GM18508 (cell line): ENCODE data around the gene UBE2L3.
"Not testable (repeated sequence)": the region's sequence is repeated elsewhere in the genome, so short reads cannot be mapped to it uniquely, and the experiment has no call there.

Experiments
- ATAC-seq: cut with Tn5 transposase; IDR thresholded peaks from one replicate; pipeline ENCODE4 v1.9.1; 2021; ENCODE audit warnings: moderate number of reproducible peaks; ENCODE audit not compliant: insufficient read depth, unreplicated experiment

The UBE2L3 gene

DNA sequence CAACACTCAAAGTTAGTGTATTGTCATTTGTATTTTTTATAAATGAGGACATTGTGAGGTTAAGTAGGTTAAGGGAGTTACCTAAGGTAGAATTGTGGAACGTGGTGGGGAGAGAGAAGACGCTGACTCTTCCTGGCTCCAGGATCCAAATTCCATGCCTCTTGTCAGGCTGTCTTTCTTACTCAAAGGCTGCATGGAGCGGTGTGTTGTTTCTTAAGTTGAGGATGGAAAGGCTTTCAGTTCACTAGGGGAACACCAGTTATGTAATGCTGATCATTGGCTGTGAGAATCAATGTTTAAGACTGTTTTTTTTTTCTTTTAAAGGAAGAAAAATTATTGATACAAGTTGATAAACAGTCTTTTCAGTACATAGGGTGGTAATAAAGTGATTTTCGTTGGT, 2.9 kb downstream of the UBE2L3 start:
- no peak for ATAC-seq

DNA sequence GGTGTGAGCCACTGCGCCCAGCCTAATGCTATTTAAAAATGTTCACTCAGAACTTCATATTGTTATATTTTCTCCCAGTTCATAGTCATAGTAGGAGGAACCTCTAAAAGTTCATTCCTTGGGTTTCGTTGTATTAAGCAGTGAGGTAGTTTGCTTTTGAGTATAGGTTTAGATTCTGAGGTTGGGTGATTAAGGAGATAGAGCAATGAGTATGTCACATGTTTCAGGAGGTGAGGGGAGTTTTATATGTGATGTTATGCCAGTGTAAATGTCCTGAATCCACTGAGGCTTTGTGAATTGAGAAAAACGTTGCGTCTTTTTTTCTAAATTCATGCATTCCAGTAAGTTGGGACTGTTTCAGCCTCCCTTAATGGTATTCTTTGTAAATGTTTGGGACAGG, 4.2 kb downstream of the UBE2L3 start:
- ATAC-seq, result no peak

DNA sequence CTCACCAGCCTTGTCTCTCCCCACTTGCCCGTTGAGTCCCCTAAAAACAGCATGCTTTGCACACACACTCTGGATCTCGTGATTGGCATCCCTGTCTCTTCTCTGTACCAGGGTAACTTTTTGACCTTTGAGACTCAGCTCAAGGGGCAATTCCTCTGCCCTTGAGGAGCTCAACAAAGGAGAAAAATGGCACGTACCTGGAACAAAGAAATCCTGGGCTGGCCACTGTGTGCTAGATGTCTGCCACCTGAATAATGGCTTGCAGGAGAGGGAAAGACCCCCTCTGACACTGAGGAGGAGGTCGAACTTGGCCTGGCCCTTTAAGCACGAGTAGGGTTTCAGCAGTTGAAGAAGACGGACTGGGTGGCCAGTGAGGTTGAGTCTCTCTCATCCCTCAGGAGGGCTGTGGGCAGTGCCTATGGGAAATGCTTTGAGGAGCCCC, 5.8 kb downstream of the UBE2L3 start:
- ATAC-seq, result no peak

DNA sequence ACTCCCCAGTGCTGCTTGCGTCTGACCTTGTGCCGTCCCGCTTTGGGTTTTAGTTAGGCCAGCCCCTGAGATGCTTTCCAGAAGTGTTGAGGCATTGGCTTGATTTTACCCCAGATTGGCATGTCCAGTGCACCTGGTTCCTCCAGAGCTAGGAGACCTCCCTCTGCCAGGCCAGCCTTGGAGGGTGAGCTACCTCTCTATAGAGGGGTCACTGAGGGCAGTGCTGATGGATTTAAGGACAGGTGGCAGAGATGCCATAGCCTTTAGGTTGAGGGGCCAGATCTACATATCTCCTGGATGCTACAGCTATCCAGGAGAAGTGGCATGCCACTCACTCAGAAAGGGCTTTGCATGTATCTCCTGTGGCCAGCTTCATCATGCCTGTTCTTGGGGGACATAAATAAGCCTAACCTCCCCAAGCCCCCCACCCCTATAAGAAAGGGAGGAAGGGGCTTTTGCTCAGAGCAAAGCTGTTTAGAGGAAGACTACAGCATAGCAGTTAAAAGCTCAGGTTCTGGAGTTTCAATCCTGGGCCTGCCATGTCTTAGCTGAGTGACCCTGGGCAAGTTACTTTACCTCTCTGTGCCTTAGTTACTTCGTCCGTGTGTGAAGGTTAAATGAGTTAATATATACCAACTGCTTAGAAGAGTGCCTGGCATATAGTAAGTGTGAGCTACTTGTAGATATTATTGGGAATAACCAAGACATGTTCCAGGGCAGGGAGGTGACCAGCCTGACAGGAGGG, 6.4 kb downstream of the UBE2L3 start:
- ATAC-seq, result no peak

DNA sequence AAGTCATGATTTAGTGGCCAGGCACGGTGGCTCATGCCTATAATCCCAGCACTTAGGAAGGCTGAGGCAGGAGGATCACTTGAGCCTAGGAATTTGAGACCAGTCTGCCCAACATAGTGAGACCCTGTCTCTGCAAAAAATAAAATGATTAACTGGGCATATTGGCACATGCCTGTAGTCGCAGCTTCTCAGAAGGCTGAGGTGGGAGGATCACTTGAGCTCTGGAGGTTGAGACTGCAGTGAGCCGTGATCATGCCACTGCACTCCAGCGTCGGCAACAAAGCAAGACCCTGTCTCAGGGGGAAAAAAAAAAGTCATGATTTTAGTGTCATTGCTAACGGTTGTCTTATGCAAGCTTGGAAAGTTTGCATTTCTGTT, 11.9 kb downstream of the UBE2L3 start:
- no peak for ATAC-seq

DNA sequence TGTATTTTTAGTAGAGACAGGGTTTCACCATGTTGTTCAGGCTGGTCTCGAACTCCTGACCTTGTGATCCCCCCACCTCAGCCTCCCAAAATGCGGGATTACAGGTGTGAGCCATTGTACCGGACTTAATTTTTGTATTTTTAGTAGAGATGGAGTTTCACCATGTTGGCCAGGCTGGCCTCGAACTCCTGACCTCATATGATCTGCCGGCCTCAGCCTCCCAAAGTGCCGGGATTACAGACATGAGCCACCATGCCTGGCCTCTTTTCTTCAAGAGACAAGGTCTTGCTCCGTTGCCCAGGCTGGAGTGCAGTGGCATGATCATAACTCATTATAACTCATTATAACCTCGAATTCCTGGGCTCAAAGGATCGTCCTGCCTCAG, 13.1 kb downstream of the UBE2L3 start:
- ATAC-seq, result not testable (repeated sequence)

DNA sequence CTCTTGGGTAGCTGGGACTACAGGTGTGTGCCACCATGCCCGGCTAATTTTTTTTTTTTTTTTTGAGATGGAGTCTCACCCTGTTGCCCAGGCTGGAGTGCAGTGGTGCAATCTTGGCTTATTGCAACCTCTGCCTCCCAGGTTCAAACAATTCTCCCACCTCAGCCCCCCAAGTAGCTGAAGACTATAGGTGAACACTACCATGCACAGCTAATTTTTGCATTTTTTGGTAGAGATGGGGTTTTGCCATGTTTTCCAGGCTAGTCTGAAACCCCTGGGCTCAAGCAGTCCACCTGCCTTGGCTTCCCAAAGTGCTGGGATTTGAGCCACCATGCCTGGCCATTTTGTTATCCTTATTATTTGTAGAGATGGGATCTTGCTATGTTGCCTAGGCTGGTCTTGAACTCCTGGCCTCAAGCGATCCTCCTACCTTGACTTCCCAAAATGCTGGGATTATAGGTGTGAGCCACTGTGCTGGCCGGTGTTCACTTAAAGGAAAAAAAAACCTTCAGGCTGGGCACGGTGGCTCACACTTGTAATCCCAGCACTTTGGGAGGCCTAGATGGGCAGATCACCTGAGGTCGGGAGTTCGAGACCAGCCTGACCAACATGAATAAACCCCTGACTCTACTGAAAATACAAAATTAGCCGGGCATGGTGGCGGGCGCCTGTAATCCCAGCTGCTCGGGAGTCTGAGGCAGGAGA, 13.6 kb downstream of the UBE2L3 start:
- not testable (repeated sequence) for ATAC-seq

DNA sequence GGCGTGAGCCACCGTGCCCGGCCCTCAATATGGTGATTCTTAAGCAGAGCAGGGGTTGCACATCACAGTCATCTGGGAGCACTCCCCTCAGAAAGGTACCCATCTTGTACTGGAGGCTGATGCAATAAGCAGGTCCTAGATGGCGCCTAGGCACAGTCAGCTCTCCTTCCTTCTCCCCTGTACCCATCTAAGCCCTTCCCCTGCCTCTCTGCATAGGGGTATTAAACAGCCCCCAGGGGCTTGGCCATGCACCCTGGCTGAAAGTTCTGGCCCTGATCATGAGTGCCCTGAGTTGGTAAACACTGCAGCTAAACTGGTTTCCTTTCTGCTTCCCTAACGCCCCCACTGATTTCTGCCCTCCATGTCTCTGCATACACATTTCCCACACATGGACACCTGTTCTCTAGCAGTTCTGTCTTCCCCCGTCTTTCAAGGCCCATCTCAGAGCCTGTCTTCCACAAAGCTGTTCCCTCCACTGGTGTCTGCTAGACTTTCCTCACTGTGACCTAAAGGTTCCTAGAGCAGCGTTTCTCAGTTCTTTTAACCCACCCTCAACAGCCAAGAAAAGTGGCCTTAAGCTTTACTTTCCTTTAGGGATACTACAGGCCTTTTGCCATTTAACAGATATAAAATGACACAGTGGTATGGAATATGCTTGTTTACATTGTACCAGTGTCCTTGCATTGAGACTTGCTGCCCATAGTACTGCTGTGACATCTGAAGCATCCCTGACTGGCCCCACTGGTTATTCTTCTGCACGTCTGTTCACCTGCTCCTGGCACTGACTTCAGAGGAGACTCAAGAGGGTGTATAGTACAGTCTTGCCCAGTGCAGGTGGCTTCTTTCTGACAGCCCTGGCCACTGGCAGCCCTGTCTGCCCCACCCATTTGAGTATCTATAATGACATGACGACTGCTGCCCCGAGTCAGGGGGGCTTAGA, 15.6 kb downstream of the UBE2L3 start:
- ATAC-seq, result no peak

DNA sequence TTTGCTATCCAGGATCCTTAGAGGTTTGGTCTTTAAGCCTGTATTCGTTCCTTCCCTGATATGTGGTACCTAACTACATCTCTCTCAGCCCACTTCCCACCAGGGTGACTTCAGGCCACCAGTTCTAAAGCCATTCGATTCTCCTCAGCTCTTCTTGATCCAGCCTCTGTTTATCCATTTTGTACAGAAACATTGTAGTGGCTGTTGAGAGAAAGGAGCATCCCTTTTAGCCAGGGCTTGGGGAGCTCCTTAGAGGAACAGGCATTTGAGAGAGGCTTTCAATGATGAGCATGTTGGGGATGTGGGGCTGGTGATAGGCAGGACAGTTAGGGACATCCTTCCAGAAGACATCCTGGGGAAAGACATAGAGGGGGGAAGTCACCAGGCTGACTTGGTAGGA, 17.9 kb downstream of the UBE2L3 start:
- ATAC-seq, result no peak

DNA sequence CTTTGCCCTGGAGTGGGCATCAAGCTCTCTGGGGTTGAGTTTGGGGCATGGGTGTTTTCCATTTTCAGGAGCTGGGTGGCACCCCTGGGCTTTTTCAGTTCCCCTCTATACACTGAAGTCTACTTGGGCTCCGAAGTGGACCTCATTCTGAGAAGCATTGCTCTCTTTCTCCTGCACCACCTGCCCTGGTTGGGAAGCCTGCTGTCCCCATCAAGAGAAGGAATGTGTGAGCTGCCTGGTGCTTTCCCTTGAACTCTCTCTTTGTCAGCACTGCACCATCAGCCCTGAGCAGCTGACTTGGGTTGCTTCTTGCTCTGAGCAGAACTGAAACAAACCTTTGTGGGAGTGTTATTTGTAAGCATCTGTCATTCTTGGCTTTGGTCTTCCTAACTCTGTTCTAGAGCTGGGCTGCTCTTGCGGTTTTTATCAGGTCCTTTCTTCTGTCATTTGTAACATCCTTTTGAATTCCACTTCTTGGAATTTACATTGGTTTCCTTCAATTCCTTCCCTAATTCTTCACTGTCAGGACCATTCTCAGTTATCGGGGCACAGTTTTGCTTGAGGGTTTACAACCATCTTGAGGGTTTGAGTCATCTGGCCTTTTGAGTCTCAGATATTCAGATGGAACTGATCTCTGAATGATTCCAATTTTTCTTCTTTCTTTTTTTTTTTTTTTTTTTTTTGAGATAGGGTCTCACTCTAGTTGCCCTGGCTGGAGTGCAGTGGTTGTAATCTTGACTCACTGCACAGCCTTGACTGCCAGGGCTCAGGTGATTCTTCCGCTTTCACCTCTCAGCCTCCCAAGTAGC, 20.5 kb downstream of the UBE2L3 start:
- no peak for ATAC-seq

DNA sequence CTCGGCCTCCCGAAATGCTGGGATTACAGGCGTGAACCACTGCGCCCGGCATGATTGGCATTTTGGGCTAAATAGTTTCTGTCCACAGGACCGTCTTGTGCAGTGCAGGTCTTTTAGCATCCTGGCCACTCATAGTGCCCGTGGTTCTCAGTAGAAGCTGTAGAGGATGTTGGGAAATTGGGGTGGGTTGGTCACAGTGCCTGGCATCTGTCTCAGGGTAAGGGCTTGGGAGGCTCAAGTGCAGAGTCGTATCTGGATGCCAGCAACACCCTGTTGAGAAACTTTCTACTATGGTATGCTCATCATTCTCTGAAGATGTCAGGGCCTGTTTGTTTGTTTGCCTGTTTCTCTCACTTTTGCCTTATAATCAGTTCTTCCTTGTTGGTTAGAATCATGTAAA, 21.9 kb downstream of the UBE2L3 start:
- ATAC-seq, result no peak

DNA sequence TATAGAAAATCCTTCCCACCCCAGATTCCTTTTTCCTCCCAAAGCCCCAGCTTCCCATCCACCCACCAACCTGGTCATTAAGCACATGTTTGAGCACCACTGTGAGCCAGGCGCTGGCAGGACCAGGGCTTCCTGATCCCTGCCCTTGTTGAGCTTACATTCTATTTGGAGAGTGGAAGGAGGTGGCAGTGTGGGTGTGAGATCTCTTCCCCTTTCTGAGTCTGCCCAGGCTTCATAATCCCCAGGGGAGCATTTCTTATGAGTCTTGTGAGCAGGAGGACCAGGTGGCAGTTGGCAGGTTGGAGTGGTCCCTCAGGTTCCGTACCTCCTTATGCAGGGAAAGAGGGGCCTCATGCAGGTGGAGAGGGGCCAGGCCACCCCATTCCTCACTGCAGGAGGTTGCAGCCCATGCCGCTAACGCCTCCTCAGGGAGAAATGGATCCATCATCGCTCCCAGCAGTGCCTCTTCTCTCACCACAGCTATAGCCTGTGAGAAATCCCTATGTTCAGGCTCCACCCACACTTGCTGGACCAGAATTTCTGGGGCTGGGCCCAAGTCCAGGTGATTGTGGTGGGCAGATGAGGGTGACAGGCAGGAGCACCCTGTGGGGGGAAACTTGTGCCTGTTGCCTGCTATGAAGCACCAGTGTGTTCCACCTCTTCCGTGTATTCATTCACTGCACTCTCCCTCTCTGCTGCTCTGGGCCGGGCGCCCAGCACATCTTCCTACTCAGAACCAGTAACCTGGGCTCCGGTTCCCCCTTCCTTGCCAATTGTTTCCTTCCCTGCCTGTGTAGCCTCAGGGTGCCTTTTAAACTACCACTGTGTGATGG, 23.5 kb downstream of the UBE2L3 start:
- no peak for ATAC-seq

DNA sequence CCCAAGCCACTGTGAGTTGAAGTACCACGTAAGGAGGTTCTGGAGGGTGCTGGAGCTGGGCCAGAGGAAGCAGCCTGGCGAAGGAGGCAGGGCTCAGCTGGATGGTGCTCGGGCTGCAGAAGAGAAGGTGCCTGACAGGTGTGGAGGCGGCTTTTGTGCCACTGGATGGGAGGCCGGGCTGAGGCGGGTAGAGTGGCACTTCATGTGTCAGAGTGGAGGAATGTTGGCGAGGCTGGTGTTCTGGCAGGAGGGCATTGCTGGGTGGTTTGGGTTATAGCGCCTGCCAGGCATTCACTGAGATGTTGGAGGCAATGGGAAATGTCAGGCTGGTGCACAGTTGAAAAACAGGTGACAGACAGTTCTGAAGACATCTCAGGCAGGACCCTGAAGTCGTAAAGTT, 24.2 kb downstream of the UBE2L3 start:
- no peak for ATAC-seq

DNA sequence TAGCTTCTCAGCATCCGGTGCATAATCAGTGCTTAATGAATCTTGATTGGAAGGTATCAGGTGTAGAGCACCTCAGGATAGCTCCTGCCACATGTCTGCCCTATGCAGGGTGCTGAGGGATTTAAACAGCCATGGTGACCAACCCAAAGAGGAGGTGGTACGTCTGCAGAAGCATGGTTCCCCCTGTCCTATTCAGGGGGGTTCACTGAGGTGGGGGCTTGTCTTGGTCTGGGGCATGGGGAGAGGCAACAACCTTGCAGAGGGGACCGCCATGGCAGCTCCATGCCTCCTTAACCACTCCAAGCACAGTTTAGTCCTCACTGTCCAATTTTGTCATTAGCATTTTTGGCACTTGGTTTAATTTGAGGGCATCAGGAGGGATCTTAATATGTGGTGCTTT, 24.9 kb downstream of the UBE2L3 start:
- ATAC-seq, result no peak

DNA sequence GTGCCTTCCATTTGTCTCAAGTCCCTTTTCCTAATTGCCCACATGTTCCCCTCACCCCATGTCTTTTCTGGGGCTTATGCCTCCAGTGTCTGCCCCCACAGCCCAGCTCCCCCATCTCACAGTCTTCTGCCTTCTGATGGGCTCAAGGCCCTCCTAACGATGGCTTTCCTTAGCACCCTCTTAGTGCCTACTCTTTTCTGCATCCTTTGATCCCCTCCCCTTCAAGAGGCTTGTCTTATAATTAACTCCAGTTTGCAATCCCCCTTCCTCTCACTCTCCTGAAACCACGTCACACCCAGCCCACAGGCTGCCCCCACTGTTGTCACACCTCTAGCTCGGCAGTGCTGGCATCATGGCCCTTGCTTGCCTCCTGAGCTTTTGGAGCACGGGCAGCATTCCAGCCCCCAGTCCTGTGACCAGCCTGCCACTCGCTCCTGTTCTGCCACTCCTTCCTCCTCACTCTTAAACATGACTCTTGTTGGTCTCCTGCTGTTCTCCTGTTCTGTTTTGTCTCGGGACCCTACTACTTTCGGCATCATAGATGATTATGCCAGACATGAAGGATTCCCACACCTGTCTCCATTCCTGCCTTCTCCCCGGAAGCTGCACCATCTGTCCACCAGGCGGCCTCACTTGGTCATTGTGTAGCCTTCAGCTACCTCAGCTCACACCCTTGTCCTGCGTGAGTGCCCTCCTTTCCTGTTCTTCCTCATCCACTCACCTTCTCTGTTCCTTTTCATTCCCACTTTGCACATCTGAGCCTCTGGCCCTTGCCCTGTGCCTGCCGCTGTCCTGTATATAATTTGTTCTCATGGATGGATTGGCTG, 26.1 kb downstream of the UBE2L3 start:
- ATAC-seq, result no peak

DNA sequence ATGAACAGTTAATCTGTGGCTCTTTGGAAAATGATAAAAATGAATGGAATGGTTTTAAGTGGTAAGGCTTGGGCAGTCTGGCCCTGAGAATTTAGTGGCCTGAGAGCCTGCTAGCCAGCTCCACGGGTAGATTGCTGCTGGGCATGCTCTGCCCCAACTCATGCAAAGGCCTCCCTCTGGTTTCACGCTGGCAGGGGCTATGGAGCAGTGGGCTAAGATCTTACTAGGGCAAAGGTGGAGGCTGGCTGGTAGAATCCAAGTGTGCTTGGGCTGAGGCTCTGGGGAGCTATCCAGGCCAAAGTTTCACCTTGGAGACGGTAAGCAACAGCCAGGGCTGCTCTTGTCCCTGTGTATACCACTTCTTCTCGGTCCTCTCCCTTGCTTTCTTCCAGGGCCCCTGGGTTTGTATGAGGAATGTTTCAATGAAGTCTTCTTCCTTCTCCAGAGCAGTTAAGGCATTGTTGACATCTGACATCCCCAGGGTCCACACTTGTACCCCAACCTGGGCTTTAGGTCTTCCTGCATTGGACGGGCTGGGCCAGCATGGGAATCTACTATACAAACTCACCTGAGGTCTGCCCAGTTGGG, 27.4 kb downstream of the UBE2L3 start:
- ATAC-seq, result no peak

DNA sequence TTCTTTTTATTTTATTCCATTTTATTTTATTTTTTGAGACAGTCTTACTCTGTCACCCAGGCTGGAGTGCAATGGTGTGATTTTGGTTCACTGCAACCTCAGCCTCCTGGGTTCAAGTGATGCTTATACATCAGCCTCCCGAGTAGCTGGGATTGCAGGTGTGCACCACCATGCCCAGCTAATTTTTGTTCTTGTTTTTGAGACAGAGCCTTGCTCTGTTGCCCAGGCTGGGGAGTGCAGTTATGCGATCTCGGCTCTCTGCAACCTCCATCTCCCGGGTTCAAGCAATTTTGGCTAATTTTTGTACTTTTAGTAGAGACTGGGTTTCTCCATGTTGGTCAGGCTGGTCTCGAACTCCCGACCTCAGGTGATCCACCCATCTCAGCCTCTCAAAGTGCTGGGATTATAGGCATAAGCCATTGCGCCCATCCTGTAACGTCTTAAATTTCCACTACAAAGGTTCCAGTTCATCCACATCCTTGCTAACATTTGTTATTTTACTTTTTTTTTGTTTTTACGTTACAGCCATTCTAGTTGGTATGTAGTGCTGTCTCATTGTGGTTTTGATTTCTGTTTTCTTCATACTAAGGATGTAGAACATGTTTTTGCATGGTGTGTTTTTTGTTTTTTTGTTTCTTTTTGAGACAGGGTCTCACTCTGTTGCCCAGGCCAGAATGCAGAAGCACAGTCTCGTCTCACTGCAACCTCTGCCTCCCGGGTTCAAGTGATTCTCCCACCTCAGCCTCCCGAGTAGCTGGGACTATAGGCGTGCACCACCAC, 29.0 kb downstream of the UBE2L3 start:
- not testable (repeated sequence) for ATAC-seq
